ENCODE measurements around the gene GOLGA6L9.
A peak's percentile ranks its signal among the peaks of the same experiment; 100 is the strongest.
"Not testable (repeated sequence)": the region's sequence is repeated elsewhere in the genome, so short reads cannot be mapped to it uniquely, and the experiment has no call there.

Gene GOLGA6L9

GRCh38 chr15:82429693-82430092 lies at the start of gene GOLGA6L9:
Gene GOLGA6L9 (plus strand): TSS chr15:82429816. CDS start chr15:82430080, 264 bp downstream.
- H3K27me3 Mint-ChIP-seq, H3K4me1 Mint-ChIP-seq: not testable (repeated sequence)

GRCh38 chr15:82381330-82381955 lies 48.2 kb upstream of the GOLGA6L9 start:
- not testable (repeated sequence) for H3K27ac Mint-ChIP-seq; H3K36me3 Mint-ChIP-seq (ENCODE audit: low read depth); DNase-seq; ATAC-seq; H3K4me1 Mint-ChIP-seq; H3K27me3 Mint-ChIP-seq; H3K9me3 Mint-ChIP-seq; H3K4me3 Mint-ChIP-seq

More at GRCh38 chr15:82429693-82430092, at the start of gene GOLGA6L9:
- not testable (repeated sequence) for H3K9me3 Mint-ChIP-seq; DNase-seq; H3K4me3 Mint-ChIP-seq; ATAC-seq; H3K27ac Mint-ChIP-seq; H3K36me3 Mint-ChIP-seq (ENCODE audit: low read depth)

GRCh38 chr15:82387209-82387608 lies 42.4 kb upstream of the GOLGA6L9 start:
- not testable (repeated sequence) for H3K9me3 Mint-ChIP-seq; H3K4me1 Mint-ChIP-seq; H3K36me3 Mint-ChIP-seq (ENCODE audit: low read depth); ATAC-seq; H3K27ac Mint-ChIP-seq; H3K27me3 Mint-ChIP-seq; DNase-seq; H3K4me3 Mint-ChIP-seq

- H3K27ac Mint-ChIP-seq; H3K4me1 Mint-ChIP-seq; H3K9me3 Mint-ChIP-seq; H3K4me3 Mint-ChIP-seq; ATAC-seq; H3K36me3 Mint-ChIP-seq (ENCODE audit: low read depth); H3K27me3 Mint-ChIP-seq; DNase-seq: not testable (repeated sequence)
Observed at GRCh38 chr15:82390152-82390551, 39.5 kb upstream of the GOLGA6L9 start.

GRCh38 chr15:82392077-82392476 lies 37.5 kb upstream of the GOLGA6L9 start:
- not testable (repeated sequence) for H3K4me3 Mint-ChIP-seq; H3K27me3 Mint-ChIP-seq; H3K36me3 Mint-ChIP-seq (ENCODE audit: low read depth); DNase-seq; ATAC-seq; H3K9me3 Mint-ChIP-seq
- H3K27ac Mint-ChIP-seq, result peak overlapping the region; percentile 37
- peaks cover 10% of the 10 kb centered on the region for H3K4me1 Mint-ChIP-seq

GRCh38 chr15:82393671-82394070 lies 35.9 kb upstream of the GOLGA6L9 start:
- no peaks in the 10 kb centered on the region for H3K9me3 Mint-ChIP-seq
- peaks cover 3% of the 10 kb centered on the region for H3K36me3 Mint-ChIP-seq (ENCODE audit: low read depth)
- no peak for DNase-seq
- no peak overlapping the region for H3K4me3 Mint-ChIP-seq
- H3K27ac Mint-ChIP-seq, result no peak overlapping the region
- ATAC-seq, result no peak
- H3K4me1 Mint-ChIP-seq, result peaks cover 16% of the 10 kb centered on the region
- no peaks in the 10 kb centered on the region for H3K27me3 Mint-ChIP-seq

- H3K27me3 Mint-ChIP-seq; DNase-seq; H3K4me3 Mint-ChIP-seq; H3K36me3 Mint-ChIP-seq (ENCODE audit: low read depth); ATAC-seq; H3K27ac Mint-ChIP-seq; H3K9me3 Mint-ChIP-seq: not testable (repeated sequence)
- peaks cover 28% of the 10 kb centered on the region for H3K4me1 Mint-ChIP-seq
Observed at GRCh38 chr15:82395788-82396187, 33.8 kb upstream of the GOLGA6L9 start.

GRCh38 chr15:82397817-82398216 lies 31.8 kb upstream of the GOLGA6L9 start:
- ATAC-seq (no peak), DNase-seq (no peak)
- Mint-ChIP-seq H3K4me3 (no peak overlapping the region), H3K27ac (no peak overlapping the region), H3K36me3 (ENCODE audit: low read depth) (no peaks in the 10 kb centered on the region), H3K27me3 (no peaks in the 10 kb centered on the region), H3K9me3 (no peaks in the 10 kb centered on the region), H3K4me1 (peaks cover 22% of the 10 kb centered on the region)

- H3K27ac Mint-ChIP-seq, result no peak overlapping the region
- no peak for ATAC-seq
- H3K4me3 Mint-ChIP-seq, result no peak overlapping the region
- DNase-seq, result no peak
- no peaks in the 10 kb centered on the region for H3K36me3 Mint-ChIP-seq (ENCODE audit: low read depth)
- H3K27me3 Mint-ChIP-seq, result no peaks in the 10 kb centered on the region
- H3K9me3 Mint-ChIP-seq, result no peaks in the 10 kb centered on the region
- peaks cover 22% of the 10 kb centered on the region for H3K4me1 Mint-ChIP-seq
Observed at GRCh38 chr15:82398785-82399184, 30.8 kb upstream of the GOLGA6L9 start.

- not testable (repeated sequence) for H3K27me3 Mint-ChIP-seq; ATAC-seq; H3K27ac Mint-ChIP-seq; H3K36me3 Mint-ChIP-seq (ENCODE audit: low read depth); H3K9me3 Mint-ChIP-seq; H3K4me3 Mint-ChIP-seq; DNase-seq
- H3K4me1 Mint-ChIP-seq, result peaks cover 22% of the 10 kb centered on the region
Observed at GRCh38 chr15:82399366-82400103, 30.1 kb upstream of the GOLGA6L9 start.

- ATAC-seq; H3K27me3 Mint-ChIP-seq; H3K27ac Mint-ChIP-seq; H3K9me3 Mint-ChIP-seq; H3K36me3 Mint-ChIP-seq (ENCODE audit: low read depth); DNase-seq; H3K4me3 Mint-ChIP-seq: not testable (repeated sequence)
- peaks cover 18% of the 10 kb centered on the region for H3K4me1 Mint-ChIP-seq
Observed at GRCh38 chr15:82401918-82402317, 27.7 kb upstream of the GOLGA6L9 start.

- H3K27ac Mint-ChIP-seq, H3K9me3 Mint-ChIP-seq: not testable (repeated sequence)
- peaks cover 16% of the 10 kb centered on the region for H3K4me1 Mint-ChIP-seq
Observed at GRCh38 chr15:82402341-82402740, 27.3 kb upstream of the GOLGA6L9 start.

GRCh38 chr15:82406211-82406610 lies 23.4 kb upstream of the GOLGA6L9 start:
- H3K9me3 Mint-ChIP-seq; H3K36me3 Mint-ChIP-seq (ENCODE audit: low read depth); DNase-seq; ATAC-seq; H3K27me3 Mint-ChIP-seq; H3K4me1 Mint-ChIP-seq; H3K4me3 Mint-ChIP-seq; H3K27ac Mint-ChIP-seq: not testable (repeated sequence)

More at GRCh38 chr15:82402341-82402740, 27.3 kb upstream of the GOLGA6L9 start:
- not testable (repeated sequence) for H3K27me3 Mint-ChIP-seq; ATAC-seq; H3K4me3 Mint-ChIP-seq; H3K36me3 Mint-ChIP-seq (ENCODE audit: low read depth); DNase-seq

- not testable (repeated sequence) for DNase-seq; ATAC-seq; H3K27ac Mint-ChIP-seq; H3K4me1 Mint-ChIP-seq; H3K27me3 Mint-ChIP-seq; H3K36me3 Mint-ChIP-seq (ENCODE audit: low read depth); H3K9me3 Mint-ChIP-seq; H3K4me3 Mint-ChIP-seq
Observed at GRCh38 chr15:82410306-82410705, 19.3 kb upstream of the GOLGA6L9 start.

GRCh38 chr15:82411595-82411994 lies 18.0 kb upstream of the GOLGA6L9 start:
- H3K4me1 Mint-ChIP-seq; ATAC-seq; H3K36me3 Mint-ChIP-seq (ENCODE audit: low read depth); H3K27ac Mint-ChIP-seq; DNase-seq; H3K9me3 Mint-ChIP-seq; H3K27me3 Mint-ChIP-seq; H3K4me3 Mint-ChIP-seq: not testable (repeated sequence)

Measured in activated naive CD8-positive, alpha-beta T cell treated with anti-CD3 and anti-CD28 coated beads, Interleukin-2, amount 50 U/mL, for 24 hours (primary cell).